GM18951 (cell line): ENCODE data around the gene RMND5B.

Source experiments
- POLR2A ChIP-seq: IDR thresholded peaks from 4 replicates; pipeline ENCODE4 v1.6.1; 2011; ENCODE audit warnings: mild to moderate bottlenecking; ENCODE audit not compliant: insufficient read length, insufficient read depth; ENCODE audit errors: extremely low read depth
- in situ Hi-C: fragments of 300-500 bp; cut with MboI; formaldehyde crosslinking; loops from one replicate; pipeline ENCODE4 v1.12.0; 2022; ENCODE audit warnings: low sequenced_read_pairs, mixed read lengths, inconsistent platforms; ENCODE audit not compliant: unreplicated experiment

Gene RMND5B

DNA sequence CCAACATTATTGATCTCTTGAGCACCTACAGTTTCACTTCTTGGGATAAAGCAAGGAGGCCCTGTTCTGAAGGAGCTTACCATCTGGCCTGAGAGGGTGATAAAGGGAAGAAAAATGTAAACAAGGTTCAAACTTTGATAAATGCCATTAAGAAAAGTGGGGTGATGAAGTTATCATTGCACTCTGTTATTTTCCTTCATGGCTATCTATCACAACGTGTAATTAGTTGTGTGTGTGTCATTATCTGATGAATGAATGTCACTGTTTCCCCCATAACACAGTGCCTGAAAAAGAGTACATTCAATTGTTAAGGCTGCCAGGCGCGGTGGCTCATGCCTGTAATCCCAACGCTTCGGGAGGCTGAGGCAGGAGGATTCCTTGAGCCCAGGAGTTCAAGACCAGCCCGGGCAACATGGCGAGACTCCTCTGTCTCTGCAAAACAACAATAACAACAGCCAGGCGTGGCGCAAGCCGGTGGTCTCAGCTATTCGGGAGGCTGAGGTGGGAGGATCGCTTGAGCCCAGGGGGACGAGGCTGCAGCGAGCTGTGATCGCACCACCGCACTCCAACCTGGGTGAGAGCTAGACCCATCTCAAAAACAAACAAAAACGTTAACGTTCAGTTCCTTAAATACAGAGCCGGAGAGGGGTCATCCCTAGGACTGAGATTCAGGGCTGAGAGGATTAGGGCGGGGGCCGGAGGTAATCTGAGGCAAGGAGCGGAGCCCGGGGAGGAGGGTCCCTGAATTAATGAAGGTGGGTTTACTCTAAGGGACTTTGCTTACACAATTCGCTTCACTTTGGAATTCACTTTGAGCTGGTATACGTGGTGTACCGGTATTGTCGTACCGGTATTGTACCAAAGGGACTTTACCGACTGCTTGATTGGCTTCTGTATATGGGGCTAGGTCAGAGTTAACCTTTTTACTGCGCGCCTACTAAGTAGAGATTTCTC, 22.0 kb downstream of the RMND5B start:
- no peak for TF ChIP-seq POLR2A
- in situ Hi-C loops = no loop called here

DNA sequence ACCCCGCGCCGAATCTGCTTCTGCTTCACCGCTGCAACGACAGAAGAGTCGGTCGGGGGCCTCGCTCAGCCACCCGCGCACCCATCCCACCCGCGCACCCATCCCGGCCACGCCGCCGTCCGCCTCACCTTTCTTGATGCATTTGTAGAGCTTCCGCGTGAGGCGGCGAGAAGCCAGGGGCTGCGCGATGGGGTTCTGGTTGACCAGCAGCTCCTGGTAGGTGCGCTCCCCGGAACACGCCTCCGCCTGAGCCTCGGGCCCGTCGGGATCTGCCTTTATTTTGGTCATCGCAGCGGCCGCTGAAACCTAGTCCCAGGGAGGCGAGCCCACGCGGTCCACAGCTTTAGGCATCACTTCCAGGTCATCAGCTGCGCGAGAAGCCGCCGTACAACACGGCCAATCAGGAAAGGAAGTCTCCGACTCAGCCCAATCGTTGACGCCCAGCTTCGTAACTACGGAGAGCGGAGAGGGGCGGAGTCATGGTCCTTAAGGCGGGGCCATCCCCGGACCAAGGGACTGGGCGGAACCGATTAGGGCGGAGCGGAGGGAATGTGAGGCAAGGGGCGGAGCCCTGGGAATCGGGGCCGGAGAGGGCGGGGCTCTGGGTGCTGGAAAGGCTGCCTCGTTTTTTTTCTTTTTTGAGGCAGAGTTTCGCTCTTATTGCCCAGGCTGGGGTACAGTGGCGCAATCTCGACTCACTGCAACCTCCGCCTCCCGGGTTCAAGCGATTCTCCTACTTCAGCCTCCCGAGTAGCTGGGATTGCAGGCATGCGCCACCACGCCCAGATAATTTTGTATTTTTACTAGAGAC, 22.9 kb downstream of the RMND5B start, which contains the start of gene NHP2:
Gene NHP2 (minus strand): TSS at position 356 of the 811 bp plus-strand sequence. CDS start 68 bp downstream, at position 288.
- in situ Hi-C loops = no loop called here
- peak; percentile 69 for TF ChIP-seq POLR2A

DNA sequence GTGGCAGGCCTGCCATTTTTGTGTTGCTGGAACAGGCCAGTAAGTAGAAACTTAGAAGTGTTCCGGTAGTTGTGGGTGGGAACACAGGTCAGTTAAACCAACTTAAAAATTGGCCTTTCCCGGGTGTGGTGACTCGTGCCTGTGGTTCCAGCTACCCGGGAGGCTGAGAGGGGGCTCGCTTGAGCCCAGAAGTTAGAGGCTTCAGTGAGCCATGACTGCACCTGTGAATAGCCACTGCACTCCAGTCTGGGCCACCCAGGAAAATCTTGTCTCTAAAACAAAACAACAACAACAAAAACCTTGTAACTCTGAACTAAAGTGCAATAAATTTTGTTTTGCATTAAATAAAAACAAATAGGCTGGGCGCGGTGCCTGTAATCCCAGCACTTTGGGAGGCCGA, 24.3 kb downstream of the RMND5B start:
- TF ChIP-seq POLR2A = no peak
- in situ Hi-C loops = no loop called here

DNA sequence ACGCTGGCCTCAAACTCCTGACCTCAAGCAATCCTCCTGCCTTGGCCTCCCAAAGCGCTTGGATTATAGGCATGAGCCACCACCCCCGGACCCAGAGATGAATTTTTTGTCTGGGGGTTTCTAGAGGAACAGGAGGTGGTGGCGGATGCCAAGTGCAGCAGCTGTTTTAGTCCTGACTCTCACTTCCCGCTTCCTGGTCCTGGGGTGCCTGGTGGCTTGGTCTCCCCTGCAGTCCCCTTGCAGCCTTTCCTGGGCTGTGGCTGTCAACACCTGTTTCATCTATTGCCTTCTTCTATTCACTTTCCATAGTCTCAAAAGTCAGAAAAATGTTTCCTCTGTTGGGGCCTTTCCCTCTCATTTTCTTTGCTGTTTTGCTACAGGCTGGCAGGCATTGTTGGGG, 29.4 kb downstream of the RMND5B start:
- in situ Hi-C loops = no loop called here
- TF ChIP-seq POLR2A = no peak

DNA sequence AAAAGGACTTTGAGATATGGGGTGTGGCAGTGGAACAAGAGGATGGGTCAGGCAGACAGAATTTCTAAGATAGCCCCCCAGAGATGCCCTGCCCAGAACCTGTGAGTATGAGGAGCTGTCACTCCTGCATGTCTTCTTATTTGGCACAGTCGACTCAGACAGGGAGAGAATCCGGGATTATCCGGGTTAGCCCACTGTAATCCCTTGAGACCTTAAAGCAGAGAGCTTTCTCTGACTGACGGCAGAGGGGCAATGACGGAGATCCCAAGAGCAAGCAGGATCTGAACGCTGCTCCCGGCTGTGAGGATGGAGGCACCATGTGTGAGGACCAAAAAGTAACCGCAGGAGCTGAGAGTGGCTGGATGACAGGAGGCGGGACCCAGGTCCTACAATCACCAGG, 31.7 kb downstream of the RMND5B start:
- in situ Hi-C loops = no loop called here
- no peak for TF ChIP-seq POLR2A

DNA sequence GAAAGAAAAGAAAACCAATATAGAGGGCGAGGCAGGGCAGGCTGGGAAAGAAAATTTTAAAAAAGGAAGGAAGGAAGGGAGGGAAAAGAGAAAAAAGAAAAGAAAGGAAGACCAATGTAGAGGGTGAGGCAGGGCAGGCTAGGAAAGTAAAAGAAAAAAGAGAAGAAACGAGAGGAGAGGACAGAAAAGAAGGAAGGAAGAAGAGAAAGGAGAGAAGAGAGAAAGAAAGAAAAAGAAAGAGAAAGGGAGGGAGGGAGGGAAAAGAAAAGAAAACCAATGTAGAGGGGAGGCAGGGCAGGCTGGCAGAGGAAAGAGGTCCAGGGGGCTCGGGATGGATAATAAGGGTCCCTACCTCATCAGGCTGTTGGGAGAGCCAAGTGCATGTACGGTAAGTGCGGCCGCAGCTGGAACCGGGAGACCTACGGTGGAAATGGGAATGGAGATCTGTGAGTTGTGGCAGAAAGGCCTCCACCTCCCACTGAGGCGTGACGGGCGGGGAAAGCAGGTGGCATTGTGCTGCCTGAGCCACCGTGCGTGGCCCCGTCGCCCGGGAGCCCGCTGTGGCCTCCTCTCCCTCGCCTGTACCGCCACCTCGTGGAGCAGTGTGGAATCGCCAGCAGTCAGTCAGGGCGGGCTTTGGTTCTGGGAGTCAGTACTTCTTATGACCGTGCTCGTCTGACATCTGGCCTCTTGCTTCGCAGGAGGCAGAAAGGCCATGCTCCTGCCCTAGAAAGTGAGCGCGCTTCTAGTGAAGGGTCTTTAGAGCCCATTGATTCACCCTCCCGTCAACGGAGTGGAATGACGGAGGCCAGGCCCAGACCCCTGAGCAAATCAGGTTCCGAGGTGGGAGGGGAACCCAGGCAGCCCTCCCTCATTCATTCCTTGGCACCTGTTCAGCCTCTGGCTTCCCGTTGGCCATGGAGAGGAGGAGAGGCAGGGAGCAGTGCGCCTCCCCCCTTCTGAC, 33.2 kb downstream of the RMND5B start:
- no peak for TF ChIP-seq POLR2A
- in situ Hi-C loops = no loop called here

DNA sequence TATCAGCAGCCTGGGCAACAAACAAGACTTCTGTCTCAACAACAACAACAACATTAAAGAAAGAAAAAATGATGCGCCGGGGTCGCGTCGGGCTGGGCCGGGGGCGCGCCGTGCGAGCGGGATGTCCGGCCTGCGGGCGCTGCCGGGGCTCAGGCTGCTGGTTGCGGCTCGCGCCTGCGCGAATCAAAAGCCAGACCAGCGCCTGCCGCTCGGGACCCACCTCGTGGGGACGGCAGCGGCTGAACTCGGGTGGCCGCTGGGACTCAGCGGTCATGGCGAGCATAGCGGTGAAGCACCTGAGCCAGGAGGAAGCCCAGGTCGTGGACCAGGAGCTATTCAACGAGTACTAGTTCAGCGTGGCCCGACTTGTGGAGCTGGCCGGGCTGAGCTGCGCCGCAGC, 34.8 kb downstream of the RMND5B start:
- in situ Hi-C loops = no loop called here
- no peak for TF ChIP-seq POLR2A

DNA sequence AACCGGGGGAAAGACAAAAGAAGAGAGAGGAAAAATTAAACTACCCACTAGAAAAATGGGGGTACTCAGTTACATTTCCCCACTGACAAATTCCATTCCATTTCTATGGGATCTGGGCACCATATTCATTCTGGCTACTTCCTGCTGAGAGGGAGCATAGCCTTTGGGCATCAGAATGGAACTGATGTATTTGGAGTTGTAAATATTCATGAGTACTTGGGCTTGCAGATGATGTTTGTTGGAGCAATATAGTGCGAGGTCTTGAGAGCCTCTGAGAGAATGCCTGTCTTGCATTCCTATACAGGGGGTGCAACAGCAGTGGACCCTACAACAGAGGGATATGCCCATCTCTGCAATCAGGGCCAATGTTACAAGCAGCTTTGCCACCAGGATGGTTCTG, 39.6 kb downstream of the RMND5B start:
- in situ Hi-C loops = no loop called here
- no peak for TF ChIP-seq POLR2A

DNA sequence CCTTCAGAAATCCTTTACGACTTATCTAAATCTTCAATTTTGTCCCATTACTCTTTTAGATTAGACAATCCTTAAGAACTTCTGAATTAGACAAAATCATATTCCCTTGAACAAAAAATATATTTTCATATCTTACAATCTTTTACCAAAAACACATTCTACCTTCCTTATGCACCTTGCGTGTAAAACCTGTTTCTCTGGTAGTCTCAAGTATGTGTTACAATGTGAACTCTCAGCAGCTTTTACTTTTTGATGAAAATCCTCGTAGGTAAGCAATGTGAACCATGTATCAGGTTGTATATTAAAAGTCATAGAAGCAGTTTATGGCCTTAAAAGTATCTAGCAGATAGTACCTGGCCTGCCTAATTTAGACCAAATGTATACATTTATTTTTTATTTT, 43.6 kb downstream of the RMND5B start:
- in situ Hi-C loops = no loop called here
- no peak for TF ChIP-seq POLR2A

DNA sequence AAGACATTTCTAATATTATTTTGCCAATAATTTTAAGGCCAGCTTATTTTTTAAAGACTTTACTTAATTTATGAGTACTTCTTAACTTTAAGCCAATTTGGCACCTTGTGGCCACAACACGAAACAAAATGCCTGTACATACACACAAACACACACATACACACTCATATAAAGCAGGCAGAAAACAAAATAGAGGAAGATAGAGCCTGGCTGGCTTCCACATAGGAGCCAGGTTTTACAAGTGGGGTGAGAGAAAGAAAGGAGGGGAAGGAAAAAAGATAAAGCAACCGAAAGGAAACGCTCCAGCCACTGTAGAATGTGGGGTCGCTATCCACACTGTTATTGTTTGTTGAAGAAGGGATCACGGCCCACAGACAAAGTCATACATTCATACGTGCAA, 46.0 kb downstream of the RMND5B start:
- in situ Hi-C loops = no loop called here
- TF ChIP-seq POLR2A = no peak

DNA sequence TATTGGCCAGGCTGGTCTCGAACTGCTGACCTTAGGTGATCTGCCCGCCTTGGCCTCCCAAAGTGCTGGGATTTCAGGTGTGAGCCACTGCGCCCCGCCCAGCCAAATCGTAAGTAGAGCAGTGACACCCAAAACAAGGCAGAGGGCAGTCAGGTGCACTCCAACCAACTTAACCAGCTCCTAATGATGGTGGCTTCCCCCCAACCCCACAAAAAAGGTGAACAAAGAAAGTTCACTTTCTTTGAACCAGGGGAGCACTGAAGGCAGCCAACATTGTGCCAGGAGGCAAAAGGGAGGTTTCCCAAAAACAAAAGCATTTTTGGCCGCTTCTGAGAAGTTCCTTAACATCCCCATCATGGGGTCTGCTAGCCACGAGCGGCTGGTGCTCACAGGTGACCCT, 46.8 kb downstream of the RMND5B start:
- TF ChIP-seq POLR2A = no peak
- in situ Hi-C loops = no loop called here

DNA sequence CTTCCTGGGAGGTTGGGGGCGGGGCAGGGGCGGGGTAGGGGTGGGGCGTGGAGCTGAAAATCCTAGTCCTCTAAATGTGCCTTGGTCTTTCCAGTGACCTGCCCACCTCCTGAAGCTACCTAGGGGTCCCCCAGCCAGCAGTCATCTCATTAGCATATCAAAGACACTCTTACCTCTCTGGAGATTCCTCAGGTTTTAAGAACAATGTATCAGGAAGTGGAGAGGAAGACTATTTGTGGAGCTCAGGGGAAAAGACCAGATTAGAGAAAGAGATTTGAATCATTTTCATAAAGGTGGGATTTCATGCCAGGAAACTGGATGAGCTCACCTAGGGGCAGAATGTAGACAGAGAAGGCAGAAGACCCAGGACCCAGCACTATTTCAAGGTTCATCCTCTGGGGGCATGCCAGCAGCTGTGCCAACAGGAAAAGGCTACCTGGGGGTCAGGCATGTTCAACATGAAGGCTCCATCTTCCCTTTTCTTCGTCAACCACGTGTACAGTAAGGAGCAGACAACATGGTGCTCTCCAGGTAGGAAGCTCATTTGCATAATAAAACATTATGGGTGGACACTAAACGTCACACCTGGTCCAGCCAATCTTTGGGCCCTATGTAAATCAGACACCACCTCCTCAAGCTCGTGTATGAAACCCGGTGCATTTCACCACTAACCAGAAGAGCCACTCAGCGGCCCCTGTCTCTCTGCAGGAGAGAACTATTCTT, 49.5 kb downstream of the RMND5B start:
- TF ChIP-seq POLR2A = no peak
- in situ Hi-C loops = no loop called here
